GM23338 (cell line): Measurements from ENCODE around the gene LFNG. TPM values are rescaled to one million over a fixed set of nuclear protein-coding genes. Genes with fewer than 3 reads are reported as not detected.

Source experiments
- ATAC-seq: fragments of 200-7000 bp; cut with Tn5 transposase; 3 replicates; pipeline ENCODE4 v1.9.1; 2020
- DNase-seq: peaks from one replicate; pipeline ENCODE4 v3.0.0-alpha.2; 2015; ENCODE audit warnings: low spot score
- H2AFZ ChIP-seq: fragments of 200-600 bp; sonication (generic); 2 replicates; pipeline ENCODE4 v1.8.0; 2016; ENCODE audit warnings: antibody characterized with exemption, mild to moderate bottlenecking, moderate library complexity
- H3F3A ChIP-seq: fragments of 200-600 bp; sonication (generic); replicated peaks from 2 replicates; pipeline ENCODE4 v1.8.0; 2017; ENCODE audit warnings: antibody characterized with exemption, mixed run types, low read depth
- H3K27ac ChIP-seq: fragments of 200-600 bp; sonication (generic); 2 replicates; pipeline ENCODE4 v1.6.1; 2016; ENCODE audit warnings: low read depth
- H3K27me3 ChIP-seq: fragments of 200-600 bp; sonication (generic); 2 replicates; pipeline ENCODE4 v1.8.0; 2016; ENCODE audit warnings: mild to moderate bottlenecking, mixed run types, moderate library complexity; ENCODE audit not compliant: insufficient read depth
- H3K36me3 ChIP-seq: fragments of 200-600 bp; sonication (generic); 2 replicates; pipeline ENCODE4 v1.8.0; 2016; ENCODE audit warnings: mild to moderate bottlenecking; ENCODE audit not compliant: insufficient read depth
- H3K4me1 ChIP-seq: fragments of 200-600 bp; sonication (generic); 2 replicates; pipeline ENCODE4 v1.8.0; 2016; ENCODE audit warnings: mild to moderate bottlenecking, moderate library complexity; ENCODE audit not compliant: insufficient read depth
- H3K4me2 ChIP-seq: fragments of 200-600 bp; sonication (generic); 2 replicates; pipeline ENCODE4 v1.7.1; 2017; ENCODE audit warnings: mixed run types
- H3K4me3 ChIP-seq: fragments of 200-600 bp; sonication (generic); 2 replicates; pipeline ENCODE4 v1.6.1; 2016; ENCODE audit warnings: mixed run types
- H3K79me2 ChIP-seq: fragments of 200-600 bp; sonication (generic); replicated peaks from 2 replicates; pipeline ENCODE4 v1.8.0; 2017; ENCODE audit warnings: mild to moderate bottlenecking; ENCODE audit not compliant: insufficient read depth
- H3K9me2 ChIP-seq: fragments of 200-600 bp; sonication (generic); 2 replicates; pipeline ENCODE4 v1.8.0; 2017; ENCODE audit not compliant: insufficient read depth
- H4K20me1 ChIP-seq: fragments of 200-600 bp; sonication (generic); replicated peaks from 2 replicates; pipeline ENCODE4 v1.8.0; 2017; ENCODE audit warnings: mild to moderate bottlenecking; ENCODE audit not compliant: insufficient read depth
- H3K27ac Mint-ChIP-seq: 2 replicates; pipeline ENCODE4 v1.8.0; 2020; ENCODE audit warnings: inconsistent platforms, mild to moderate bottlenecking, moderate library complexity, mixed read lengths
- H3K27me3 Mint-ChIP-seq: 3 replicates; pipeline ENCODE4 v1.8.0; 2022; ENCODE audit warnings: low read depth, mild to moderate bottlenecking, moderate library complexity, mixed read lengths, inconsistent platforms; ENCODE audit not compliant: insufficient read depth, poor library complexity
- H3K36me3 Mint-ChIP-seq: 3 replicates; pipeline ENCODE4 v1.8.0; 2021; ENCODE audit warnings: low read depth, mild to moderate bottlenecking, inconsistent platforms, moderate library complexity, mixed read lengths
- H3K4me1 Mint-ChIP-seq: 3 replicates; pipeline ENCODE4 v1.8.0; 2020; ENCODE audit warnings: mild to moderate bottlenecking, inconsistent platforms, mixed read lengths
- H3K4me3 Mint-ChIP-seq: 3 replicates; pipeline ENCODE4 v1.8.0; 2021; ENCODE audit warnings: moderate library complexity, mild to moderate bottlenecking, inconsistent platforms, mixed read lengths
- H3K9me3 Mint-ChIP-seq: 3 replicates; pipeline ENCODE4 v1.8.0; 2020; ENCODE audit warnings: moderate library complexity, mild to moderate bottlenecking, inconsistent platforms, mixed read lengths
- CREB1 ChIP-seq: fragments of 250-450 bp; sonication (Bioruptor Pico); IDR thresholded peaks from 2 replicates; pipeline ENCODE4 v1.5.0; 2020; ENCODE audit warnings: low read depth, mild to moderate bottlenecking, moderate library complexity
- STAT1 ChIP-seq: IDR thresholded peaks from one replicate; pipeline ENCODE4 v1.6.1; 2016; ENCODE audit warnings: antibody characterized with exemption; ENCODE audit not compliant: unreplicated experiment
- ZNF114 ChIP-seq: fragments of 250-450 bp; sonication (Bioruptor Pico); IDR thresholded peaks from 2 replicates; pipeline ENCODE4 v1.5.0; 2020; ENCODE audit warnings: mild to moderate bottlenecking, moderate library complexity
- ZNF462 ChIP-seq: fragments of 250-450 bp; sonication (Bioruptor Pico); IDR thresholded peaks from 2 replicates; pipeline ENCODE4 v1.5.0; 2020; ENCODE audit warnings: mild to moderate bottlenecking, moderate library complexity
- polyA plus RNA-seq: library from polyadenylated mRNA; unstranded; fragments of >200 nt; fragmentation: Nextera tagmentation; extraction: Ambion mirVana; gene quantifications from 2 replicates; pipeline ENCODE4 v1.2.1, GENCODE V29; 2016
- total RNA-seq: library from RNA; depleted of rRNA; stranded (reverse); fragments of >200 nt; shearing (Covaris generic); gene quantifications from 2 replicates; pipeline ENCODE4 v1.2.3, GENCODE V29; 2014

Gene LFNG
- total and polyA plus RNA-seq, 2 experiments from 2014 or later = 1.7 to 35.4 TPM

DNA sequence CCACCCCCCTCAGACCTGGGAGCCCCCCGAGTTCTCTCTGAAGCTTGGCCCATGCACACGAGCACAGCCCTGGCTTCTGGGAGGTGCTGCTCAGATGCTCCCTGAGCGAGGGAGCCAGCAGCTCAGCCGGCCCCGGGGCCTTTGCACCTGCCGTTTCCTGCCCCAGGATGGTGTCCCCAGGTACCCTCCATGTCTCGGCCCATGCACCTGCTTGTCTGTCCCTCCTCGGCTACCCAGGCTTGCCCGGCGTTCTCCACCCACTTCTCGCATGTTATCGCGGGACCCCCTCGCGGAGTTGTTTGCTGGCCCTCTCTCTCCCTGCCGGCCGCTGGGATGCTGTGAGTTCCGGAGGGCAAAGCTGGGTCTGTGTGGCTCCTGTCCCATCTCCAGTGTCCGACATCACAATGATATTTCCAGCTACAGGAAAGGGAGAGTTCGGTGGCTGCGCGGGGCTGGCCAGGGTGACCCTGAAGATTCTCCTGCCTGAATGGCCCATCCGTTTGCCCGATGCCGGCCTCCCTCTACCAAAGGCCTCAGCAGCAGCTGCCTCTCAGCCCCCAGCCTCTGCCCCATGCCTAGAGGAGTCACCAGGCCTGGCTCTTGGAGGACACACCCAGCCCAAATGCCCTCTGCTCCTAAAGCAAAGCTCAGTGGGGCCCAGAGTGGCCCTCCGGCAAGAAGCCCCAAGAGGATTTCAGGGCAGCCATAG is 12.2 kb upstream of the LFNG start:
- H3K9me3 Mint-ChIP-seq = no peaks in the 10 kb centered on the region

DNA sequence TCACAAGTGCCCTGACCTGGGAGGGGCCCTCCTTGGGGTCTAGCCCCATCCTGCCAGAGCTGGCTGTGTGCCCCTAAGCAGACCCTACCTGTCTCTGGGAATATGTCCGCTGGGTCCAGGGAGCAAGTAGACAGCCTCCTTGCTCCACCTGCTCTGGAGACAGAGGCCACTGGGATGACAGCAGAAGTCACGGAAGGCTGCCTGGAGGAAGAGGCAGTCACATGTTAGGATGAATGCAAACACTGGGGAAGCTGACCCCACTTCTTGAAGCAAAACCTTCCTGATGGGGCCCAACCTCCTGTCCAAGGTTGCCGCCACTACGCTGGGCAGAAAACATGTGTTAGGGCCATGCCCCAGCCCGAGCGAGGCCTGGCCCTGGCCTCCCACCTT is 11.7 kb upstream of the LFNG start:
- ATAC-seq (no peak), DNase-seq (no peak)
- Mint-ChIP-seq H3K4me3 (no peak overlapping the region), H3K27me3 (peaks cover 8% of the 10 kb centered on the region), H3K9me3 (no peaks in the 10 kb centered on the region), H3K27ac (no peak overlapping the region), H3K36me3 (no peaks in the 10 kb centered on the region), H3K4me1 (peaks cover 11% of the 10 kb centered on the region; the same call in 2 of the 3 replicates)
- H4K20me1 ChIP-seq = no peaks in the 10 kb centered on the region
- H3K27me3 ChIP-seq = no peaks in the 10 kb centered on the region
- H3K9me2 ChIP-seq = no peaks in the 10 kb centered on the region
- H3K4me2 ChIP-seq = no peak overlapping the region
- no peaks in the 10 kb centered on the region for H3K79me2 ChIP-seq
- H3K36me3 ChIP-seq = no peaks in the 10 kb centered on the region
- no peak overlapping the region for H3K27ac ChIP-seq
- no peak overlapping the region for H2AFZ ChIP-seq
- H3K4me3 ChIP-seq = no peak overlapping the region
- H3F3A ChIP-seq = 0 out of 2 replicates have a peak, but pooled peaks cover 10% of the 10 kb centered on the region
- TF ChIP-seq ZNF114 (CRISPR knock-in tag) (no peak), ZNF462 (CRISPR knock-in tag) (no peak)
- no peaks in the 10 kb centered on the region for H3K4me1 ChIP-seq

More for the DNA sequence above, 12.2 kb upstream of the LFNG start:
- H3K27me3 ChIP-seq = no peaks in the 10 kb centered on the region
- H3F3A ChIP-seq = 0 out of 2 replicates have a peak, but pooled peaks cover 10% of the 10 kb centered on the region
- no peak overlapping the region for H2AFZ ChIP-seq
- DNase-seq (no peak), ATAC-seq (no peak)
- H3K79me2 ChIP-seq = no peaks in the 10 kb centered on the region
- Mint-ChIP-seq H3K36me3 (no peaks in the 10 kb centered on the region), H3K27me3 (peaks cover 7% of the 10 kb centered on the region), H3K4me3 (no peak overlapping the region), H3K27ac (no peak overlapping the region), H3K4me1 (peaks cover 11% of the 10 kb centered on the region; the same call in 2 of the 3 replicates)
- no peaks in the 10 kb centered on the region for H4K20me1 ChIP-seq
- no peaks in the 10 kb centered on the region for H3K36me3 ChIP-seq
- TF ChIP-seq ZNF114 (CRISPR knock-in tag) (no peak), CREB1 (no peak), STAT1 (no peak)
- no peak overlapping the region for H3K27ac ChIP-seq
- no peaks in the 10 kb centered on the region for H3K4me1 ChIP-seq
- H3K9me2 ChIP-seq = no peaks in the 10 kb centered on the region
- H3K4me2 ChIP-seq = no peak overlapping the region
- no peak overlapping the region for H3K4me3 ChIP-seq
